Smooth muscle cell (in vitro differentiated cells): ENCODE measurements around the gene OGFOD2. TPM values are rescaled to one million over a fixed set of nuclear protein-coding genes. Genes with fewer than 3 reads are reported as not detected.

Experiments
- DNase-seq: peaks from one replicate; lab custom pipeline; 2025; ENCODE audit not compliant: unreplicated experiment; lab: John Stamatoyannopoulos, UW
- H2AFZ ChIP-seq: fragments of 200-600 bp; sonication (generic); 2 replicates; pipeline ENCODE4 v1.6.0; 2016; ENCODE audit warnings: antibody characterized with exemption, low read depth, mild to moderate bottlenecking
- H3F3A ChIP-seq: fragments of 200-600 bp; sonication (generic); 2 replicates; pipeline ENCODE4 v1.6.0; 2017; ENCODE audit warnings: antibody characterized with exemption, low read depth
- H3K27ac ChIP-seq: fragments of 200-600 bp; sonication (generic); 2 replicates; pipeline ENCODE4 v1.5.1; 2016; ENCODE audit warnings: low read depth, mild to moderate bottlenecking
- H3K27me3 ChIP-seq: fragments of 200-600 bp; sonication (generic); 2 replicates; pipeline ENCODE4 v1.6.1; 2016; ENCODE audit warnings: low read depth, mild to moderate bottlenecking
- H3K36me3 ChIP-seq: fragments of 200-600 bp; sonication (generic); 2 replicates; pipeline ENCODE4 v1.5.1; 2016; ENCODE audit warnings: low read depth
- H3K4me1 ChIP-seq: fragments of 200-600 bp; sonication (generic); 2 replicates; pipeline ENCODE4 v1.5.1; 2016; ENCODE audit warnings: low read depth
- H3K4me2 ChIP-seq: fragments of 200-600 bp; sonication (generic); 2 replicates; pipeline ENCODE4 v1.6.0; 2016; ENCODE audit warnings: mild to moderate bottlenecking
- H3K4me3 ChIP-seq: fragments of 200-600 bp; sonication (generic); 2 replicates; pipeline ENCODE4 v1.5.1; 2016; ENCODE audit warnings: mild to moderate bottlenecking
- H3K79me2 ChIP-seq: fragments of 200-600 bp; sonication (generic); 2 replicates; pipeline ENCODE4 v1.6.0; 2016; ENCODE audit warnings: low read depth, mild to moderate bottlenecking
- H3K9ac ChIP-seq: fragments of 200-600 bp; sonication (generic); 2 replicates; pipeline ENCODE4 v1.6.0; 2016; ENCODE audit warnings: low read depth
- H3K9me3 ChIP-seq: fragments of 200-600 bp; sonication (generic); replicated peaks from 2 replicates; pipeline ENCODE4 v1.5.1; 2016; ENCODE audit warnings: low read depth
- H4K20me1 ChIP-seq: fragments of 200-600 bp; sonication (generic); 2 replicates; pipeline ENCODE4 v1.6.0; 2016; ENCODE audit warnings: low read depth
- CTCF ChIP-seq: fragments of 200-600 bp; sonication (generic); IDR thresholded peaks from 2 replicates; pipeline ENCODE4 v1.5.1; 2017; ENCODE audit warnings: borderline replicate concordance, mild to moderate bottlenecking, antibody characterized with exemption; ENCODE audit not compliant: insufficient read depth, poor library complexity, severe bottlenecking
- WGBS: methylation state at CpG from one replicate; pipeline ENCODE4 v1.1.7; 2016; ENCODE audit warnings: low lambda C conversion rate; 5-methylcytosine and 5-hydroxymethylcytosine counted together
- polyA plus RNA-seq: library from polyadenylated mRNA; unstranded; fragments of >200 nt; fragmentation: Nextera tagmentation; extraction: Ambion mirVana; gene quantifications from 2 replicates; pipeline ENCODE4 v1.2.1, GENCODE V29; 2016
- total RNA-seq: library from RNA; depleted of rRNA; stranded (reverse); fragments of >200 nt; gene quantifications from 2 replicates; pipeline ENCODE4 v1.2.3, GENCODE V29; 2014

OGFOD2 gene
- total RNA-seq, result 9.7 and 14.2 TPM in 2 replicates
- 15.8 and 22.3 TPM in 2 replicates for polyA plus RNA-seq

- Histone ChIP-seq H3K4me2 (peak within 1 kb of the TSS; percentile 89), H3K4me1 (peaks cover 12% of the 10 kb centered on the region), H3K9me3 (no peaks in the 10 kb centered on the region), H3K36me3 (no peaks in the 10 kb centered on the region), H3K27ac (peak within 1 kb of the TSS; percentile 87), H3K9ac (peak within 1 kb of the TSS; percentile 94), H3K27me3 (no peaks in the 10 kb centered on the region), H3F3A (no peaks in the 10 kb centered on the region), H4K20me1 (no peaks in the 10 kb centered on the region), H3K4me3 (peak within 1 kb of the TSS; percentile 86), H3K79me2 (peaks cover 18% of the 10 kb centered on the region), H2AFZ (peak within 1 kb of the TSS; percentile 95)
- WGBS, result under 1% methylated on average over 66 of the region's 66 CpGs
- TF ChIP-seq CTCF, result no peak
- DNase-seq, result peak; percentile 80
These were observed at the start of gene OGFOD2 for GRCh38 chr12:122974892-122975789. OGFOD2 (plus strand) TSS chr12:122975244; CDS start chr12:122975252, 8 bp downstream.

GRCh38 chr12:122927756-122928403 lies 47.2 kb upstream of the OGFOD2 start:
- WGBS, result 95% methylated on average over 11 of the region's 11 CpGs
- Histone ChIP-seq H3K9ac (no peak overlapping the region), H3K4me1 (no peaks in the 10 kb centered on the region), H3K9me3 (no peaks in the 10 kb centered on the region), H3K4me3 (no peak overlapping the region), H3K36me3 (no peaks in the 10 kb centered on the region), H3K4me2 (no peak overlapping the region), H3K27ac (no peak overlapping the region), H3K27me3 (no peaks in the 10 kb centered on the region), H3F3A (no peaks in the 10 kb centered on the region), H3K79me2 (no peaks in the 10 kb centered on the region), H4K20me1 (no peaks in the 10 kb centered on the region), H2AFZ (no peak overlapping the region)
- no peak for DNase-seq
- no peak for TF ChIP-seq CTCF

- H2AFZ ChIP-seq, result no peak overlapping the region
These were observed 46.5 kb upstream of the OGFOD2 start for GRCh38 chr12:122928404-122929147.

More at GRCh38 chr12:122928404-122929147, 46.5 kb upstream of the OGFOD2 start:
- Histone ChIP-seq H3K9me3 (no peaks in the 10 kb centered on the region), H3F3A (no peaks in the 10 kb centered on the region), H4K20me1 (no peaks in the 10 kb centered on the region), H3K9ac (no peak overlapping the region), H3K4me2 (no peak overlapping the region), H3K27me3 (no peaks in the 10 kb centered on the region), H3K36me3 (no peaks in the 10 kb centered on the region), H3K79me2 (no peaks in the 10 kb centered on the region), H3K4me1 (no peaks in the 10 kb centered on the region), H3K27ac (no peak overlapping the region), H3K4me3 (no peak overlapping the region)
- DNase-seq, result no peak
- 95% methylated on average over 11 of the region's 12 CpGs for WGBS
- no peak for TF ChIP-seq CTCF
